Calu3 (cell line): Measurements from ENCODE around the gene FAM118B. TPM values are rescaled to one million over a fixed set of nuclear protein-coding genes. Genes with fewer than 3 reads are reported as not detected.

Source experiments
- BruUV-seq: library from RNA; stranded (reverse); fragments of 400-500 nt; replicated peaks from 2 replicates; lab custom pipeline; 2021; lab: Mats Ljungman, UMichigan
- CTCF ChIA-PET: fragments of 300-600 bp; sonication (Branson Sonifier 250); formaldehyde crosslinking; loops from one replicate; lab custom pipeline; 2022; ENCODE audit warnings: antibody characterized with exemption; lab: Charles Lee
- DNase-seq: peaks from one replicate; pipeline ENCODE4 v3.0.0; 2022
- H3K27ac Mint-ChIP-seq: one replicate; pipeline ENCODE4 v1.8.0; 2022; ENCODE audit warnings: mixed read lengths; ENCODE audit not compliant: unreplicated experiment
- H3K27me3 Mint-ChIP-seq: one replicate; pipeline ENCODE4 v1.8.0; 2022; ENCODE audit warnings: mixed read lengths; ENCODE audit not compliant: unreplicated experiment
- H3K36me3 Mint-ChIP-seq: one replicate; pipeline ENCODE4 v1.8.0; 2022; ENCODE audit warnings: mild to moderate bottlenecking, moderate library complexity, mixed read lengths; ENCODE audit not compliant: insufficient read depth, unreplicated experiment
- H3K4me1 Mint-ChIP-seq: one replicate; pipeline ENCODE4 v1.8.0; 2022; ENCODE audit warnings: mild to moderate bottlenecking, low read depth, mixed read lengths; ENCODE audit not compliant: unreplicated experiment
- H3K4me3 Mint-ChIP-seq: one replicate; pipeline ENCODE4 v1.8.0; 2022; ENCODE audit warnings: mild to moderate bottlenecking, low read depth, moderate library complexity, mixed read lengths; ENCODE audit not compliant: unreplicated experiment
- H3K9me3 Mint-ChIP-seq: one replicate; pipeline ENCODE4 v1.8.0; 2022; ENCODE audit warnings: low read depth, mixed read lengths; ENCODE audit not compliant: unreplicated experiment
- intact Hi-C: fragments of 100-400 bp; cut with micrococcal nuclease; formaldehyde crosslinking; loops from one replicate; pipeline ENCODE4 v1.10.0; 2022; ENCODE audit not compliant: unreplicated experiment
- total RNA-seq: library from RNA; stranded (reverse); gene quantifications from 2 replicates; pipeline ENCODE4 v1.2.3, GENCODE V29; 2022
- TF ChIP-seq, protein P1 (sequence below): fragments of 200-600 bp; IDR thresholded peaks from one replicate; pipeline ENCODE4 v1.8.0; 2022; ENCODE audit warnings: antibody characterized with exemption; ENCODE audit not compliant: unreplicated experiment

The FAM118B gene
- total RNA-seq, 1 experiment from 2014 or later, result 15.7 TPM

DNA sequence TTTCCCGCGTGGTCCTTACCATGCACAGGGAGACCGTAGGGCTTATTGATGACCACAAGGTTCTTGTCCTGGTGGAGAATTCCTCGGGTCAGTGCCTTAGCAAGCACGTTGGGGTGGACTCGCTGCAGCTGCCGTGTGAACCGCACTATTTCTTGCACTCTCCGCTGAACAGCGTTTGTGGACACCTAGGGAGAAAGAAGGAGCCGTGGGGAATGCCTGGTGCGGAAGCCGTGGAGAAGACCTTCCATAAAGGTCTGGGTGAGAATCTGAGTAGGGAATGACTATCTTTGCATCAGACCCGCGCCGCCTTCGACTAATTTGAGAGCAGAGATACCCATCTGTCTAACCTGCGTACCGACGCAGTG, 729 bp upstream of the FAM118B start:
- peaks cover 38% of the 10 kb centered on the region for H3K36me3 Mint-ChIP-seq

GRCh38 chr11:126212089-126212660, 593 bp downstream of the FAM118B start:
- CTCF ChIA-PET, result interaction anchor here (0.5 to 1.3 kb wide), 3 partner anchors 14 to 548 kb away, joined by 3 to 5 read pairs (median 3); partner anchors contain the start of gene PUS3
- H3K36me3 Mint-ChIP-seq, result peaks cover 34% of the 10 kb centered on the region
- intact Hi-C loops, result no loop called here
- no peaks in the 10 kb centered on the region for H3K9me3 Mint-ChIP-seq
- H3K27me3 Mint-ChIP-seq, result no peaks in the 10 kb centered on the region
- no peak for DNase-seq
- peak overlapping the region; percentile 100 for H3K4me3 Mint-ChIP-seq
- TF ChIP-seq, protein P1, sequence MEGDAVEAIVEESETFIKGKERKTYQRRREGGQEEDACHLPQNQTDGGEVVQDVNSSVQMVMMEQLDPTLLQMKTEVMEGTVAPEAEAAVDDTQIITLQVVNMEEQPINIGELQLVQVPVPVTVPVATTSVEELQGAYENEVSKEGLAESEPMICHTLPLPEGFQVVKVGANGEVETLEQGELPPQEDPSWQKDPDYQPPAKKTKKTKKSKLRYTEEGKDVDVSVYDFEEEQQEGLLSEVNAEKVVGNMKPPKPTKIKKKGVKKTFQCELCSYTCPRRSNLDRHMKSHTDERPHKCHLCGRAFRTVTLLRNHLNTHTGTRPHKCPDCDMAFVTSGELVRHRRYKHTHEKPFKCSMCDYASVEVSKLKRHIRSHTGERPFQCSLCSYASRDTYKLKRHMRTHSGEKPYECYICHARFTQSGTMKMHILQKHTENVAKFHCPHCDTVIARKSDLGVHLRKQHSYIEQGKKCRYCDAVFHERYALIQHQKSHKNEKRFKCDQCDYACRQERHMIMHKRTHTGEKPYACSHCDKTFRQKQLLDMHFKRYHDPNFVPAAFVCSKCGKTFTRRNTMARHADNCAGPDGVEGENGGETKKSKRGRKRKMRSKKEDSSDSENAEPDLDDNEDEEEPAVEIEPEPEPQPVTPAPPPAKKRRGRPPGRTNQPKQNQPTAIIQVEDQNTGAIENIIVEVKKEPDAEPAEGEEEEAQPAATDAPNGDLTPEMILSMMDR, result no peak
- TSS peak; percentile 50 for BruUV-seq
- peak overlapping the region; percentile 97 for H3K27ac Mint-ChIP-seq
- peaks cover 30% of the 10 kb centered on the region for H3K4me1 Mint-ChIP-seq

More for the DNA sequence above, 729 bp upstream of the FAM118B start:
- Mint-ChIP-seq H3K27me3 (no peaks in the 10 kb centered on the region), H3K4me1 (peaks cover 23% of the 10 kb centered on the region), H3K27ac (peak overlapping the region; percentile 97), H3K4me3 (peak overlapping the region; percentile 100), H3K9me3 (no peaks in the 10 kb centered on the region)
- intact Hi-C loops, result no loop called here
- CTCF ChIA-PET, result no interaction called here
- no peak for DNase-seq
- TF ChIP-seq, protein P1, result no peak
- no TSS peak for BruUV-seq

DNA sequence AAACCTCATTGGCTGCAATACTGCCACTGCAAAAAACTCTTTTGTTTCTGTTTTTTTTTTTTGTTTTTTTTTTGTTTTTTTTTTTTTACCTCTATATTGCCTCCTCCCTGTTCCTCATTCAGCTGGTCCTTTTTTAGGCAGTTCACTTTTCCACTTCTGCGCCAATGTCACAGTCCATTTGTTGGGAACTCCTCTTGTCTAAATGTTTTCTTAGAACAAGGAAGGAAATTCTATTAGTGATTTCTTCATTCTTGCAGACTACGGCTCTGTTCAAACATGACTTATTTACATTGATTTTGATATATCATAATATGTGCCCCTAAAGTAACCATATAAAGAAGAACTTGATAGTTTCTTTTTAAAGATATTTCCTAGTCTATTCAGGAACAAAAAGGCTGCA, 2.9 kb downstream of the FAM118B start:
- BruUV-seq, result no TSS peak
- peaks cover 42% of the 10 kb centered on the region for H3K4me1 Mint-ChIP-seq
- H3K27me3 Mint-ChIP-seq, result no peaks in the 10 kb centered on the region
- H3K9me3 Mint-ChIP-seq, result no peaks in the 10 kb centered on the region
- intact Hi-C loops, result no loop called here
- H3K4me3 Mint-ChIP-seq, result peak overlapping the region; percentile 19
- CTCF ChIA-PET, result no interaction called here
- peaks cover 30% of the 10 kb centered on the region for H3K36me3 Mint-ChIP-seq
- TF ChIP-seq, protein P1, result no peak
- peak overlapping the region; percentile 5 for H3K27ac Mint-ChIP-seq
- no peak for DNase-seq

GRCh38 chr11:126214841-126215240, 3.3 kb downstream of the FAM118B start:
- CTCF ChIA-PET, result interaction anchor here (0.7 kb wide), 1 partner anchor 99 kb away, joined by 5 read pairs; no protein-coding TSS in a partner anchor
- no peaks in the 10 kb centered on the region for H3K27me3 Mint-ChIP-seq
- TF ChIP-seq, protein P1, result no peak
- BruUV-seq, result no TSS peak
- peak overlapping the region; percentile 5 for H3K27ac Mint-ChIP-seq
- intact Hi-C loops, result no loop called here
- no peaks in the 10 kb centered on the region for H3K9me3 Mint-ChIP-seq
- peak overlapping the region; percentile 19 for H3K4me3 Mint-ChIP-seq
- DNase-seq, result peak; percentile 19
- peaks cover 30% of the 10 kb centered on the region for H3K36me3 Mint-ChIP-seq
- H3K4me1 Mint-ChIP-seq, result peaks cover 42% of the 10 kb centered on the region
